Neural crest cell (in vitro differentiated cells): ENCODE results near the gene KIF21B. TPM values are rescaled to one million over a fixed set of nuclear protein-coding genes. Genes with fewer than 3 reads are reported as not detected.
"Not testable (repeated sequence)": the region's sequence is repeated elsewhere in the genome, so short reads cannot be mapped to it uniquely, and the experiment has no call there.

Experiments used
- DNase-seq: peaks from one replicate; pipeline ENCODE4 v3.0.0; 2021; ENCODE audit warnings: low read depth, mixed read lengths, low spot score
- H3K27ac Mint-ChIP-seq: one replicate; pipeline ENCODE4 v1.8.0; 2021; ENCODE audit warnings: mild to moderate bottlenecking, mixed read lengths; ENCODE audit not compliant: unreplicated experiment
- H3K27me3 Mint-ChIP-seq: 2 replicates; pipeline ENCODE4 v1.8.0; 2021; ENCODE audit warnings: low read depth, mild to moderate bottlenecking, mixed read lengths
- H3K36me3 Mint-ChIP-seq: 2 replicates; pipeline ENCODE4 v1.8.0; 2021; ENCODE audit warnings: low read depth, mild to moderate bottlenecking, mixed read lengths
- H3K4me1 Mint-ChIP-seq: 2 replicates; pipeline ENCODE4 v1.8.0; 2021; ENCODE audit warnings: mixed read lengths
- H3K4me3 Mint-ChIP-seq: one replicate; pipeline ENCODE4 v1.8.0; 2021; ENCODE audit warnings: mild to moderate bottlenecking, mixed read lengths
- H3K9me3 Mint-ChIP-seq: 2 replicates; pipeline ENCODE4 v1.8.0; 2021; ENCODE audit warnings: mixed read lengths
- total RNA-seq: library from RNA; stranded (reverse); gene quantifications from 2 replicates; pipeline ENCODE4 v1.2.1, GENCODE V29; 2021
- TF ChIP-seq, protein P1 (sequence below): fragments of 200-600 bp; sonication (generic); conservative IDR thresholded peaks from 2 replicates; pipeline ENCODE4 v1.5.0; 2021; ENCODE audit warnings: antibody characterized with exemption, mild to moderate bottlenecking

Gene KIF21B
- total RNA-seq, 1 donor from 2014 or later, result 28.9 TPM

- no peak overlapping the region for H3K4me3 Mint-ChIP-seq
- H3K36me3 Mint-ChIP-seq, result peaks cover 16% of the 10 kb centered on the region
- TF ChIP-seq, protein P1, sequence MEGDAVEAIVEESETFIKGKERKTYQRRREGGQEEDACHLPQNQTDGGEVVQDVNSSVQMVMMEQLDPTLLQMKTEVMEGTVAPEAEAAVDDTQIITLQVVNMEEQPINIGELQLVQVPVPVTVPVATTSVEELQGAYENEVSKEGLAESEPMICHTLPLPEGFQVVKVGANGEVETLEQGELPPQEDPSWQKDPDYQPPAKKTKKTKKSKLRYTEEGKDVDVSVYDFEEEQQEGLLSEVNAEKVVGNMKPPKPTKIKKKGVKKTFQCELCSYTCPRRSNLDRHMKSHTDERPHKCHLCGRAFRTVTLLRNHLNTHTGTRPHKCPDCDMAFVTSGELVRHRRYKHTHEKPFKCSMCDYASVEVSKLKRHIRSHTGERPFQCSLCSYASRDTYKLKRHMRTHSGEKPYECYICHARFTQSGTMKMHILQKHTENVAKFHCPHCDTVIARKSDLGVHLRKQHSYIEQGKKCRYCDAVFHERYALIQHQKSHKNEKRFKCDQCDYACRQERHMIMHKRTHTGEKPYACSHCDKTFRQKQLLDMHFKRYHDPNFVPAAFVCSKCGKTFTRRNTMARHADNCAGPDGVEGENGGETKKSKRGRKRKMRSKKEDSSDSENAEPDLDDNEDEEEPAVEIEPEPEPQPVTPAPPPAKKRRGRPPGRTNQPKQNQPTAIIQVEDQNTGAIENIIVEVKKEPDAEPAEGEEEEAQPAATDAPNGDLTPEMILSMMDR, result no peak
- peaks cover 26% of the 10 kb centered on the region for H3K9me3 Mint-ChIP-seq
- H3K27me3 Mint-ChIP-seq, result no peaks in the 10 kb centered on the region
- no peak overlapping the region for H3K27ac Mint-ChIP-seq
- peaks cover 9% of the 10 kb centered on the region for H3K4me1 Mint-ChIP-seq
- no peak for DNase-seq
These were observed 78.4 kb downstream of the KIF21B start for GRCh38 chr1:200945111-200945510.

DNA sequence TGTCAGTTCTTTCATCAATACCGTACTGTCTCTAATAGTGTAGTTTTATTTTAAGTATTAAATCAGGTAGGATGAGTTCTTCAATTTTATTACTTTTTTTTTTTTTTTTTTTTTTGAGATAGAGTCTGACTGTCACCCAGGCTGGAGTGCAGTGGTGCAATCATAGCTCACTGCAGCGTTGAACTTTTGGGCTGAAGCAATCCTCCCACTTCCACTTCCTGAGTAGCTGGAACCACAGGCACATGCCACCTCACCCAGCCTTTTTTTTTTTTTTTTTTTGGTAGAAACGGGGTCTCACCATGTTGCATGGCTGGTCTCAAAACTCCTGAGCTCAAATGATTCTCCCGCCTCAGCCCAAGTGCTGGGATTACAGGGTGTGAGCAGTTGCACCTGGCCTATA is 84.6 kb downstream of the KIF21B start:
- H3K9me3 Mint-ChIP-seq, result peaks cover 13% of the 10 kb centered on the region
- TF ChIP-seq, protein P1, result no peak
- H3K36me3 Mint-ChIP-seq, result peaks cover 6% of the 10 kb centered on the region
- DNase-seq, result no peak
- no peak overlapping the region for H3K27ac Mint-ChIP-seq
- no peaks in the 10 kb centered on the region for H3K27me3 Mint-ChIP-seq
- no peak overlapping the region for H3K4me3 Mint-ChIP-seq
- H3K4me1 Mint-ChIP-seq, result no peaks in the 10 kb centered on the region

GRCh38 chr1:200935286-200935962 is 88.1 kb downstream of the KIF21B start:
- H3K9me3 Mint-ChIP-seq, DNase-seq, H3K36me3 Mint-ChIP-seq, H3K27ac Mint-ChIP-seq, H3K27me3 Mint-ChIP-seq, H3K4me1 Mint-ChIP-seq, H3K4me3 Mint-ChIP-seq: not testable (repeated sequence)

DNA sequence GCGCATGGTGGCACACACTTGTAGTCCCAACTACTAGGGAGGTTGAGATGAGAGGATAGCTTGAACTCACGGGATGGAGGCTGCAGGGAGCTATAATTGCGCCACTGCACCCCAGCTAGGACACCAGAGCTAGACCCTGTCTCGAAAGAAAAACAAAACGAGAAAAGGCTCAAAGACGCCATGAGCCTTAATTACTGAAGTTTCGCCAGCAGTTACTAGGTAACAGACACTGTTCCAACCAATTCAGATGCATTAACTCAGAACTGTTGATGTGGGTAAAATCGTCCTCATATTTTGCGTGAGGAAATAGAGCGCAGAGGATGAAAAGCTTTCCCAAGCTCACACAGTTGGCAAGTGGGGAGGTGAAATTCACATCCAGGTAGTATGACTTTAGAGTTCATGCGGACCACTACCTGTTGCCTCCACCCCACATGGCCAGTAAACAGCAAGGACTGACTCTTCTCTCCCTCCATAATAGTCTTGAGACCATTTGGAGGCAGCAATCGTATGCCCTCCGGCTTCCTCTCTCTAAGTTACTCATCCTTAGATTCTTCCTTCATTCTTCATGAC is 88.8 kb downstream of the KIF21B start:
- TF ChIP-seq, protein P1, result no peak
- Mint-ChIP-seq H3K36me3 (no peaks in the 10 kb centered on the region), H3K9me3 (no peaks in the 10 kb centered on the region), H3K27ac (no peak overlapping the region), H3K27me3 (no peaks in the 10 kb centered on the region), H3K4me1 (no peaks in the 10 kb centered on the region), H3K4me3 (no peak overlapping the region)
- no peak for DNase-seq

GRCh38 chr1:200931776-200932175 is 91.7 kb downstream of the KIF21B start:
- Mint-ChIP-seq H3K4me3 (no peak overlapping the region), H3K9me3 (no peaks in the 10 kb centered on the region), H3K27ac (no peak overlapping the region), H3K27me3 (no peaks in the 10 kb centered on the region), H3K36me3 (no peaks in the 10 kb centered on the region), H3K4me1 (no peaks in the 10 kb centered on the region)
- no peak for DNase-seq
- TF ChIP-seq, protein P1, result no peak

- H3K9me3 Mint-ChIP-seq, DNase-seq, H3K27ac Mint-ChIP-seq, H3K4me3 Mint-ChIP-seq, H3K36me3 Mint-ChIP-seq, H3K27me3 Mint-ChIP-seq, H3K4me1 Mint-ChIP-seq: not testable (repeated sequence)
These were observed 93.2 kb downstream of the KIF21B start for GRCh38 chr1:200930285-200930684.
